ENCODE data around the gene RTRAF. TPM values are rescaled to one million over a fixed set of nuclear protein-coding genes. Genes with fewer than 3 reads are reported as not detected.

The RTRAF gene
- total and polyA plus RNA-seq, 2 experiments from 2014 or later, result 150 to 729 TPM

GRCh38 chr14:51960866-51961265 is 28.5 kb upstream of the RTRAF start:
- Histone ChIP-seq H3K9me2 (ENCODE audit: insufficient read depth) (no peaks in the 10 kb centered on the region), H3K4me2 (no peak overlapping the region), H3F3A (replicated peaks; ENCODE audit: low read depth) (no peaks in the 10 kb centered on the region), H4K20me1 (replicated peaks; ENCODE audit: insufficient read depth) (no peaks in the 10 kb centered on the region), H3K27ac (ENCODE audit: low read depth) (no peak overlapping the region), H3K79me2 (replicated peaks; ENCODE audit: insufficient read depth) (no peaks in the 10 kb centered on the region), H3K27me3 (ENCODE audit: insufficient read depth) (no peaks in the 10 kb centered on the region), H3K4me1 (ENCODE audit: insufficient read depth) (no peaks in the 10 kb centered on the region), H3K4me3 (no peak overlapping the region), H2AFZ (no peak overlapping the region), H3K36me3 (ENCODE audit: insufficient read depth) (no peaks in the 10 kb centered on the region)
- Mint-ChIP-seq H3K27me3 (ENCODE audit: insufficient read depth, low read depth, poor library complexity) (peaks cover 3% of the 10 kb centered on the region), H3K4me1 (peaks cover 5% of the 10 kb centered on the region), H3K4me3 (no peak overlapping the region), H3K9me3 (peaks cover 27% of the 10 kb centered on the region), H3K27ac (no peak overlapping the region), H3K36me3 (ENCODE audit: low read depth) (peaks cover 29% of the 10 kb centered on the region)
- no peak for DNase-seq (ENCODE audit: low spot score)
- TF ChIP-seq ZNF114 (CRISPR knock-in tag; IDR thresholded peaks at IDR 0.05), result no peak
- ATAC-seq, result no peak

- Mint-ChIP-seq H3K4me1 (peaks cover 5% of the 10 kb centered on the region), H3K27me3 (ENCODE audit: insufficient read depth, low read depth, poor library complexity) (peaks cover 7% of the 10 kb centered on the region), H3K27ac (no peak overlapping the region), H3K4me3 (no peak overlapping the region), H3K36me3 (ENCODE audit: low read depth) (peaks cover 25% of the 10 kb centered on the region), H3K9me3 (peaks cover 23% of the 10 kb centered on the region)
- no peak overlapping the region for H3K4me3 ChIP-seq
- no peaks in the 10 kb centered on the region for H3K79me2 ChIP-seq (replicated peaks; ENCODE audit: insufficient read depth)
- H3K27ac ChIP-seq (ENCODE audit: low read depth), result no peak overlapping the region
- no peaks in the 10 kb centered on the region for H3K9me2 ChIP-seq (ENCODE audit: insufficient read depth)
- ATAC-seq, result no peak; the same call in 2 of the 3 replicates
- H3K36me3 ChIP-seq (ENCODE audit: insufficient read depth), result no peaks in the 10 kb centered on the region
- H4K20me1 ChIP-seq (replicated peaks; ENCODE audit: insufficient read depth), result no peaks in the 10 kb centered on the region
- no peak overlapping the region for H2AFZ ChIP-seq
- no peaks in the 10 kb centered on the region for H3F3A ChIP-seq (replicated peaks; ENCODE audit: low read depth)
- H3K4me2 ChIP-seq, result no peak overlapping the region
- no peaks in the 10 kb centered on the region for H3K27me3 ChIP-seq (ENCODE audit: insufficient read depth)
- peak; percentile 19 for DNase-seq (ENCODE audit: low spot score)
- H3K4me1 ChIP-seq (ENCODE audit: insufficient read depth), result no peaks in the 10 kb centered on the region
- TF ChIP-seq ZNF462 (CRISPR knock-in tag; IDR thresholded peaks at IDR 0.05) (no peak), CREB1 (CRISPR knock-in tag; IDR thresholded peaks at IDR 0.05; ENCODE audit: low read depth) (no peak), ETS1 (IDR thresholded peaks at IDR 0.05) (no peak), EZH2phosphoT487 (IDR thresholded peaks at IDR 0.05; ENCODE audit: unreplicated experiment) (no peak), EZH2 (IDR thresholded peaks at IDR 0.05; ENCODE audit: low read depth, unreplicated experiment) (no peak), NANOG (IDR thresholded peaks at IDR 0.05; ENCODE audit: borderline replicate concordance) (no peak), CTCF (conservative IDR thresholded peaks at IDR 0.05; ENCODE audit: low read depth in 2 of 2) (no peak), REST (IDR thresholded peaks at IDR 0.05; ENCODE audit: unreplicated experiment) (no peak), ZNF331 (CRISPR knock-in tag; IDR thresholded peaks at IDR 0.05; ENCODE audit: low read depth) (no peak)
Measured at GRCh38 chr14:51962711-51963110, 26.6 kb upstream of the RTRAF start.
